ENCODE results near the gene NPM1. TPM values are rescaled to one million over a fixed set of nuclear protein-coding genes. Genes with fewer than 3 reads are reported as not detected.

NPM1 gene
- total RNA-seq, 2 donors from 2014 or later: 1,997 to 2,127 TPM

GRCh38 chr5:171445644-171446516 lies 58.2 kb downstream of the NPM1 start:
- H3K4me1 ChIP-seq (ENCODE audit: control insufficient read depth, insufficient read depth, low read length): no peaks in the 10 kb centered on the region
- no peaks in the 10 kb centered on the region for H3K36me3 ChIP-seq (ENCODE audit: control insufficient read depth, insufficient read depth, low read length)
- Mint-ChIP-seq H3K9me3 (no peaks in the 10 kb centered on the region), H3K27me3 (ENCODE audit: insufficient read depth) (peaks cover 2% of the 10 kb centered on the region), H3K4me1 (peaks cover 17% of the 10 kb centered on the region), H3K4me3 (no peak overlapping the region), H3K27ac (no peak overlapping the region), H3K36me3 (ENCODE audit: low read depth) (no peaks in the 10 kb centered on the region)
- TF ChIP-seq, protein P1, sequence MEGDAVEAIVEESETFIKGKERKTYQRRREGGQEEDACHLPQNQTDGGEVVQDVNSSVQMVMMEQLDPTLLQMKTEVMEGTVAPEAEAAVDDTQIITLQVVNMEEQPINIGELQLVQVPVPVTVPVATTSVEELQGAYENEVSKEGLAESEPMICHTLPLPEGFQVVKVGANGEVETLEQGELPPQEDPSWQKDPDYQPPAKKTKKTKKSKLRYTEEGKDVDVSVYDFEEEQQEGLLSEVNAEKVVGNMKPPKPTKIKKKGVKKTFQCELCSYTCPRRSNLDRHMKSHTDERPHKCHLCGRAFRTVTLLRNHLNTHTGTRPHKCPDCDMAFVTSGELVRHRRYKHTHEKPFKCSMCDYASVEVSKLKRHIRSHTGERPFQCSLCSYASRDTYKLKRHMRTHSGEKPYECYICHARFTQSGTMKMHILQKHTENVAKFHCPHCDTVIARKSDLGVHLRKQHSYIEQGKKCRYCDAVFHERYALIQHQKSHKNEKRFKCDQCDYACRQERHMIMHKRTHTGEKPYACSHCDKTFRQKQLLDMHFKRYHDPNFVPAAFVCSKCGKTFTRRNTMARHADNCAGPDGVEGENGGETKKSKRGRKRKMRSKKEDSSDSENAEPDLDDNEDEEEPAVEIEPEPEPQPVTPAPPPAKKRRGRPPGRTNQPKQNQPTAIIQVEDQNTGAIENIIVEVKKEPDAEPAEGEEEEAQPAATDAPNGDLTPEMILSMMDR (conservative IDR thresholded peaks at IDR 0.05): no peak
- no peak overlapping the region for H3K9ac ChIP-seq (ENCODE audit: extremely low read depth, low read length, poor library complexity, severe bottlenecking)
- no peaks in the 10 kb centered on the region for H3K27me3 ChIP-seq (ENCODE audit: control insufficient read depth, insufficient read depth, low read length, poor library complexity, severe bottlenecking)
- no peak overlapping the region for H3K4me3 ChIP-seq (ENCODE audit: low read length)
- no peaks in the 10 kb centered on the region for H3K9me3 ChIP-seq (ENCODE audit: control insufficient read depth, low read length)
- 83 to 94% methylated on average over 2 to 14 of the region's 14 CpGs for WGBS, 2 experiments (ENCODE audit: insufficient coverage in 1 of 2, insufficient read length in 1 of 2)
- no peak overlapping the region for H3K27ac ChIP-seq (ENCODE audit: low read depth, low read length)
- DNase-seq: no peak

GRCh38 chr5:171447226-171447625 lies 59.6 kb downstream of the NPM1 start:
- no peak overlapping the region for H3K27ac ChIP-seq (ENCODE audit: low read depth, low read length)
- H3K27ac Mint-ChIP-seq: no peak overlapping the region
- WGBS, 2 experiments (ENCODE audit: insufficient coverage in 1 of 2, insufficient read length in 1 of 2): 81 to 100% methylated on average over 2 to 4 of the region's 5 CpGs
- H3K27me3 Mint-ChIP-seq (ENCODE audit: insufficient read depth): peaks cover 9% of the 10 kb centered on the region
- H3K4me3 Mint-ChIP-seq: no peak overlapping the region
- H3K9me3 ChIP-seq (ENCODE audit: control insufficient read depth, low read length): no peaks in the 10 kb centered on the region
- no peaks in the 10 kb centered on the region for H3K36me3 ChIP-seq (ENCODE audit: control insufficient read depth, insufficient read depth, low read length)
- TF ChIP-seq, protein P1 (conservative IDR thresholded peaks at IDR 0.05): no peak
- no peak overlapping the region for H3K4me3 ChIP-seq (ENCODE audit: low read length)
- no peaks in the 10 kb centered on the region for H3K4me1 ChIP-seq (ENCODE audit: control insufficient read depth, insufficient read depth, low read length)
- no peak overlapping the region for H3K9ac ChIP-seq (ENCODE audit: extremely low read depth, low read length, poor library complexity, severe bottlenecking)
- no peaks in the 10 kb centered on the region for H3K9me3 Mint-ChIP-seq
- no peak for DNase-seq
- H3K4me1 Mint-ChIP-seq: peaks cover 17% of the 10 kb centered on the region
- H3K36me3 Mint-ChIP-seq (ENCODE audit: low read depth): no peaks in the 10 kb centered on the region
- H3K27me3 ChIP-seq (ENCODE audit: control insufficient read depth, insufficient read depth, low read length, poor library complexity, severe bottlenecking): no peaks in the 10 kb centered on the region

- Mint-ChIP-seq H3K4me1 (peaks cover 15% of the 10 kb centered on the region), H3K36me3 (ENCODE audit: low read depth) (no peaks in the 10 kb centered on the region), H3K9me3 (no peaks in the 10 kb centered on the region), H3K4me3 (peak overlapping the region; percentile 41), H3K27me3 (ENCODE audit: insufficient read depth) (peaks cover 16% of the 10 kb centered on the region), H3K27ac (no peak overlapping the region)
- Histone ChIP-seq H3K27me3 (ENCODE audit: control insufficient read depth, insufficient read depth, low read length, poor library complexity, severe bottlenecking) (no peaks in the 10 kb centered on the region), H3K9me3 (ENCODE audit: control insufficient read depth, low read length) (no peaks in the 10 kb centered on the region), H3K27ac (ENCODE audit: low read depth, low read length) (no peak overlapping the region), H3K36me3 (ENCODE audit: control insufficient read depth, insufficient read depth, low read length) (no peaks in the 10 kb centered on the region), H3K9ac (ENCODE audit: extremely low read depth, low read length, poor library complexity, severe bottlenecking) (no peak overlapping the region), H3K4me3 (ENCODE audit: low read length) (no peak overlapping the region), H3K4me1 (ENCODE audit: control insufficient read depth, insufficient read depth, low read length) (no peaks in the 10 kb centered on the region)
- no peak for DNase-seq
- 88 to 89% methylated on average over 5 to 10 of the region's 10 CpGs for WGBS, 2 experiments (ENCODE audit: insufficient coverage in 1 of 2, insufficient read length in 1 of 2)
- TF ChIP-seq, protein P1 (conservative IDR thresholded peaks at IDR 0.05): no peak
These were observed 61.8 kb downstream of the NPM1 start for GRCh38 chr5:171449426-171449825.
